Bronchial epithelial cell (primary cell): Measurements from ENCODE around the gene SH3RF2. TPM values are rescaled to one million over a fixed set of nuclear protein-coding genes. Genes with fewer than 3 reads are reported as not detected.

Source experiments
- DNase-seq: peaks from one replicate; pipeline ENCODE4 v3.0.0-alpha.2; 2010; ENCODE audit warnings: low read depth
- FAIRE-seq: peaks from 2 replicates; lab custom pipeline; 2011; peaks lifted over from hg19 to GRCh38; lab: Jason Lieb, UNC
- H3K27me3 ChIP-seq: 2 replicates; pipeline ENCODE4 v1.5.1; 2011; ENCODE audit warnings: low read length; ENCODE audit not compliant: control insufficient read depth, insufficient read depth
- H3K36me3 ChIP-seq: 2 replicates; pipeline ENCODE4 v1.5.1; 2011; ENCODE audit warnings: low read length; ENCODE audit not compliant: control insufficient read depth, insufficient read depth
- H3K4me3 ChIP-seq: 2 replicates; pipeline ENCODE4 v1.5.1; 2011; ENCODE audit warnings: mild to moderate bottlenecking, low read depth, low read length, control low read depth
- total RNA-seq: library from RNA; depleted of rRNA; stranded (reverse); fragments of >200 nt; gene quantifications from 2 replicates; pipeline ENCODE4 v1.2.1, GENCODE V29; 2014
- TF ChIP-seq, protein P1 (sequence below): IDR thresholded peaks from 2 replicates; pipeline ENCODE4 v1.5.1; 2011; ENCODE audit warnings: mild to moderate bottlenecking, moderate library complexity, low read length, control low read depth, inconsistent platforms; ENCODE audit not compliant: insufficient read depth, severe bottlenecking

Gene SH3RF2
- total RNA-seq, 1 donor from 2014 or later: 3.7 TPM

DNA sequence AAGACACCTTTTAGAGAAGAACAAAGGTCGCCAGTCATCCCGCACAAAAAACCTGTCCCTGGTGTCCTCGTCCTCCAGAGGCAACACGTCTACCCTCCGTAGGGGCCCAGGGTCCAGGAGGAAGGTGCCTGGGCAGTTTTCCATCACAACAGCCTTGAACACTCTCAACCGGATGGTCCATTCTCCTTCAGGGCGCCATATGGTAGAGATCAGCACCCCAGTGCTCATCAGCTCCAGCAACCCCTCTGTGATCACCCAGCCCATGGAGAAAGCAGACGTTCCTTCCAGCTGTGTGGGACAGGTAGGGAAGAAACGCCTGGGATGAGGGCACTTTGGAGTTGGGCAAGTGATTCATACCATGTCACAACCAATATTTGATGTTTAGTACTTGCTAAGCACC, 77.4 kb downstream of the SH3RF2 start:
- TF ChIP-seq, protein P1, sequence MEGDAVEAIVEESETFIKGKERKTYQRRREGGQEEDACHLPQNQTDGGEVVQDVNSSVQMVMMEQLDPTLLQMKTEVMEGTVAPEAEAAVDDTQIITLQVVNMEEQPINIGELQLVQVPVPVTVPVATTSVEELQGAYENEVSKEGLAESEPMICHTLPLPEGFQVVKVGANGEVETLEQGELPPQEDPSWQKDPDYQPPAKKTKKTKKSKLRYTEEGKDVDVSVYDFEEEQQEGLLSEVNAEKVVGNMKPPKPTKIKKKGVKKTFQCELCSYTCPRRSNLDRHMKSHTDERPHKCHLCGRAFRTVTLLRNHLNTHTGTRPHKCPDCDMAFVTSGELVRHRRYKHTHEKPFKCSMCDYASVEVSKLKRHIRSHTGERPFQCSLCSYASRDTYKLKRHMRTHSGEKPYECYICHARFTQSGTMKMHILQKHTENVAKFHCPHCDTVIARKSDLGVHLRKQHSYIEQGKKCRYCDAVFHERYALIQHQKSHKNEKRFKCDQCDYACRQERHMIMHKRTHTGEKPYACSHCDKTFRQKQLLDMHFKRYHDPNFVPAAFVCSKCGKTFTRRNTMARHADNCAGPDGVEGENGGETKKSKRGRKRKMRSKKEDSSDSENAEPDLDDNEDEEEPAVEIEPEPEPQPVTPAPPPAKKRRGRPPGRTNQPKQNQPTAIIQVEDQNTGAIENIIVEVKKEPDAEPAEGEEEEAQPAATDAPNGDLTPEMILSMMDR: no peak
- no peak for FAIRE-seq
- no peak for DNase-seq
- Histone ChIP-seq H3K36me3 (peaks cover 8% of the 10 kb centered on the region), H3K4me3 (no peak overlapping the region), H3K27me3 (no peaks in the 10 kb centered on the region)

DNA sequence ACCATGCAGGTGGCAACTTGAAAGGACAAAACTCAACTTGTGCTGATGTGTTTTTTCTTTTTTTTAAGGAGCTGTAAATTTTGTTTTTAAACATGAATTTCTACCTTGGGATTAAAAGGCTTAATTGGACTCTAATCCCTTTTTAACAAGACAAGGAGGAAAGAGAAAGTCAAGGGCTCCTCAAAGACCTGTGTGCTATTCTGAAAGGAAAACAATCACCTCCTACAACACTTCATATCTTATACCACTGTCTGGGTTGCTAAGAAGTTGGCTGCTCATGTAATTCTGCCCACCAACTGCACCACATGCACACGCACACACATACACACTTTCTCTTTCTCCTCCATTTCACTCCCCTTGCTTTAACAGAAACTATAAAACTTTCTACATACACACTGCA, 78.6 kb downstream of the SH3RF2 start:
- H3K27me3 ChIP-seq: no peaks in the 10 kb centered on the region
- no peak for FAIRE-seq
- TF ChIP-seq, protein P1: no peak
- H3K36me3 ChIP-seq: peaks cover 8% of the 10 kb centered on the region
- no peak for DNase-seq
- no peak overlapping the region for H3K4me3 ChIP-seq

DNA sequence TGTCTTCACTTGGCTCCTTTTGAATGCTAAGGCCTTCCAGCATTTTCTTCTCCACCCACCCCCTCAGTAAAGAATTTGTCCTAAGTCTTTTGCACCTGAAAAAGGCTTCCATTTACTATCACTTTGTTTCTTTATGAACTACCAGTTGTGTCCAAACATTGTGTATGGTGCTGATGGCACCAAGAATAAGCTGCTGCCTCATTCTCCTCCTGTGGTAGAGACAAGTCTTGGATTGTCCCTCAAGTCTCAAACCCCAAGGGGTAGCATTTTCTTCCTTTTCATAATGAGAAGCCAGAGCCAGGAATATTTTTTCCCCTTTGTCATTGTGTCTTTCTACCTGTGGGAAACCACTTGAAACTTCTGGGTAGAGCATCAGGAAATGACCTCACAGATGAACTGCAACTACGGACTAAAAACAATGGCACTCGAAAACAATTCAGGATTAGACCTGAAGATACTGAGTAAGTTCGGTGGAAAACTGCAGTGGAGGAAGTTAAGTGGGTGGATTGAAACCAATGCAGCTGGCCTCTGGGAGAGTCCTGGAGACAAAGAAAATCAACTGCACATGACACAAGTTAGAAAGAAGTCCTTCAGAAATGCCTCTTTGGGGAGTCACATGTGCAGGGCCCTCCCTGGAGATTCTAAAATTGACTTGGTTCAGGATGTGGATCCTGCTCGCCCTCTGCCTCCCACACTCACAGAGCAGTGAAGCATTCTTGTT, 80.5 kb downstream of the SH3RF2 start:
- FAIRE-seq (no peak), DNase-seq (peak; percentile 22)
- TF ChIP-seq, protein P1: no peak
- no peak overlapping the region for H3K4me3 ChIP-seq
- H3K27me3 ChIP-seq: no peaks in the 10 kb centered on the region
- peaks cover 8% of the 10 kb centered on the region for H3K36me3 ChIP-seq

DNA sequence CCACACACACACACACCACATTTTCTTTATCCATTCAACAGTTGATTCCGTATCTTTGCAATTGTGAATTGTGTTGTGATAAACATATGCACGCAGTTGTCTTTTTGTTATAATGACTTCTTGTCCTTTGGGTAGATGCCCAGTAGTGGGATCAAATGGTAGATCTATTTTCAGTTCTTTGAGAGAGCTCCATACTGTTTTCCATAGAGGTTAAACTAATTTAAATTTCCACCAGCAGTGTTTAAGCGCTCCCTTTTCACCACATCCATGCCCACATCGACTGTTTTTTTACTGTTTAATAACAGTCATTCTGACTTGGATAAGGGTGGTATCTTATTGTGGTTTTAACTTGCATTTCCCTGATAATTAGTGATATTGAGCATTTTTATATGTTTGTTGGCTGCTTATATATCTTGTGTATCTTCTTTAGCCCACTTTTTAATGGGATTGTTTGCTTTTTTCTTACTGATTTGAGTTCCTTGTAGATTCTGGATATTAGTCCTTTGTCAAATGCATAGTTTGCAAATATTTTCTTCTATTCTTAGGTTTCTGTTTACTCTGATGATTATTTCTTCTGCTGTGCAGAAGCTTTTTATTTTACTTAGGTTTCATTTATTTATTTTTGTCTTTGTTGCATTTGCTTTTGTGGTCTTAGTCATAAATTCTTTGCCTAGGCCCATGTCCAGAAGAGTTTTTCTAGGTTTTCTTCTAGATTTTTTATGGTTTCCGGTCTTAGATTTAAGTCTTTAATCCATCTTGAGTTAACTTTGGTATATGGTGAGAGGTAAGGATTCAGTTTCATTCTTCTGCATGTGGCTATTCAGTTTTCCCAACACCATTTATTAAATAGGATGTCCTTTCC, 82.4 kb downstream of the SH3RF2 start:
- H3K36me3 ChIP-seq: peaks cover 5% of the 10 kb centered on the region
- DNase-seq (no peak), FAIRE-seq (no peak)
- TF ChIP-seq, protein P1: no peak
- no peaks in the 10 kb centered on the region for H3K27me3 ChIP-seq
- H3K4me3 ChIP-seq: no peak overlapping the region

DNA sequence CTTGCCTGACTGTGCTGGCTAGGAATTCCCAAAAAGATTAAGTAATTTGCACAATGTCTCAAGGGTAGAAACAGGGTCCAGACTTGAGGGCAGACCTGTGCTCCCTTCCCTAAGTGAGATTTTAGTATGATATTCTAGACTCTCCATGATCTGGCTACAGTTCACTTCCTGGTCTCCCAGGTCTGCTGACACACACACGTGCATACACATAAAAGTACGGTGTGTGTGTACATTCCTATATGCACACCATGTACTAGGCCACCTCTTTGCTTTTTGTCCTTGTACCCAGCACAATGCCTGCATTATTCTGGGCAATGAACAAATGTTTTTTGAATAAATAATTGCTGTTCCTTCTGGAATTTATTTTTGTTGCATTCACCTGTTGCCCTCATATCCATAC, 83.7 kb downstream of the SH3RF2 start:
- DNase-seq (no peak), FAIRE-seq (no peak)
- Histone ChIP-seq H3K4me3 (no peak overlapping the region), H3K27me3 (no peaks in the 10 kb centered on the region), H3K36me3 (peaks cover 1% of the 10 kb centered on the region)
- TF ChIP-seq, protein P1: no peak
